Right atrium auricular region (tissue), 2 donors: Measurements from ENCODE around the gene DOK6. TPM values are rescaled to one million over a fixed set of nuclear protein-coding genes. Genes with fewer than 3 reads are reported as not detected.

ENCODE experiments used
- DNase-seq: peaks from one replicate; pipeline ENCODE4 v3.0.0-alpha.2; 2019; ENCODE audit warnings: low spot score
- H3K27ac ChIP-seq, 2 donors: fragments of 200-600 bp; sonication (generic); 1 replicate in 1 of 2; 2 replicates in 1 of 2; pipeline ENCODE4 v1.5.1; 2016 to 2019
- H3K27me3 ChIP-seq, 2 donors: fragments of 200-600 bp; sonication (generic); one replicate each; pipeline versions ENCODE4 v1.5.1 to v1.6.0; 2017 to 2019
- H3K36me3 ChIP-seq: fragments of 200-600 bp; sonication (generic); one replicate; pipeline ENCODE4 v1.5.1; 2016
- H3K4me1 ChIP-seq, 2 donors: fragments of 200-600 bp; sonication (generic); one replicate each; pipeline versions ENCODE4 v1.5.1 to v1.6.0; 2017 to 2019
- H3K4me3 ChIP-seq, 2 donors: fragments of 200-600 bp; sonication (generic); 1 replicate in 1 of 2; 2 replicates in 1 of 2; pipeline ENCODE4 v1.5.1; 2017 to 2019; ENCODE audit warnings: mild to moderate bottlenecking in 1 of 2, moderate library complexity in 1 of 2
- H3K9me3 ChIP-seq, 2 donors: fragments of 200-600 bp; sonication (generic); one replicate each; pipeline ENCODE4 v1.5.1; 2019
- total RNA-seq, 2 donors: library from RNA; depleted of rRNA; stranded (reverse); fragments of >200 nt; gene quantifications; one replicate each; pipeline ENCODE4 v1.1.0, GENCODE V29; 2016
- TF ChIP-seq, protein P1 (sequence below), 2 donors: fragments of 200-600 bp; sonication (generic); IDR thresholded peaks; one replicate each; pipeline ENCODE4 v1.5.1; 2019; ENCODE audit warnings: antibody characterized with exemption in 2 of 2

Gene DOK6
- total RNA-seq, 2 donors from 2014 or later: 2.0 to 5.7 TPM

DNA sequence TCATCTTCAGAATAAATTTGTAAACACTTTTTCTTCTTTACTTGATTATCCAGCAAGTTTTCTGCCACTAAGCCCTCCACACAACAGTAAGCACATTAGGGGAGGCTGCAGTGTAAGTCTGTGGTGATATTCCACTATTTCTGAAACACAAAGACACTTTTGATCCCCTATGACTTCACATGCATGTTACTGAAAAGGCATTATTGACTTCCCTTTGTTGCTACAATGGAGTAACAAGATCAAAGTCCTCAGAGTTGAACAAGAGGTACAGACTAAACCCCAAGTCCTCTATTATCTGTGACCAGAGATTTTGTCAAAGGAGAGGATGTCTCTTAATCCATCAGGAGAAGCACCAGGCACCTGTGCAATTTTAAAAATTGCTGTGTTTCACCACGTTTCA lies 389.1 kb downstream of the DOK6 start:
- TF ChIP-seq, protein P1, sequence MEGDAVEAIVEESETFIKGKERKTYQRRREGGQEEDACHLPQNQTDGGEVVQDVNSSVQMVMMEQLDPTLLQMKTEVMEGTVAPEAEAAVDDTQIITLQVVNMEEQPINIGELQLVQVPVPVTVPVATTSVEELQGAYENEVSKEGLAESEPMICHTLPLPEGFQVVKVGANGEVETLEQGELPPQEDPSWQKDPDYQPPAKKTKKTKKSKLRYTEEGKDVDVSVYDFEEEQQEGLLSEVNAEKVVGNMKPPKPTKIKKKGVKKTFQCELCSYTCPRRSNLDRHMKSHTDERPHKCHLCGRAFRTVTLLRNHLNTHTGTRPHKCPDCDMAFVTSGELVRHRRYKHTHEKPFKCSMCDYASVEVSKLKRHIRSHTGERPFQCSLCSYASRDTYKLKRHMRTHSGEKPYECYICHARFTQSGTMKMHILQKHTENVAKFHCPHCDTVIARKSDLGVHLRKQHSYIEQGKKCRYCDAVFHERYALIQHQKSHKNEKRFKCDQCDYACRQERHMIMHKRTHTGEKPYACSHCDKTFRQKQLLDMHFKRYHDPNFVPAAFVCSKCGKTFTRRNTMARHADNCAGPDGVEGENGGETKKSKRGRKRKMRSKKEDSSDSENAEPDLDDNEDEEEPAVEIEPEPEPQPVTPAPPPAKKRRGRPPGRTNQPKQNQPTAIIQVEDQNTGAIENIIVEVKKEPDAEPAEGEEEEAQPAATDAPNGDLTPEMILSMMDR (IDR thresholded peaks at IDR 0.05): no peak

DNA sequence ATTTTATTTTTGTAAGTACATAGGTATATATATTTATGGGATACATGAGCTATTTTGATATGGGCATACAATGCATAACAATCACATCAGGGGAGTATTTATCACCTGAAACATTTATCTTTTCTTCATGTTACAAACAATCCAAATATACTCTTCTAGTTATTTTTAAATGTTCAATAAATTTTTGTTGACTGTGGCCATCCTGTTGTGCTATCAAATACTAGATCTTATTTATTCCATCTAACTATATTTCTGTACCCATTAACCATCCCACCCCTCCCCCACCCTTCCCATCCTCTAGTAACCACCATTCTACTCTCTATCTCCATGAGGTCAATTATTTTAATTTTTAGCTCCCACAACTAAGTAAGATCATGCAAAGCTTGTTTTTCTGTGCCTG lies 390.0 kb downstream of the DOK6 start:
- H3K4me3 ChIP-seq: no peak overlapping the region
- DNase-seq: no peak
- H3K36me3 ChIP-seq: no peaks in the 10 kb centered on the region
- no peak overlapping the region for H3K27ac ChIP-seq
- no peaks in the 10 kb centered on the region for H3K27me3 ChIP-seq
- H3K9me3 ChIP-seq: no peaks in the 10 kb centered on the region
- TF ChIP-seq, protein P1 (IDR thresholded peaks at IDR 0.05): no peak
- no peaks in the 10 kb centered on the region for H3K4me1 ChIP-seq

More for the DNA sequence above, 389.1 kb downstream of the DOK6 start:
- Histone ChIP-seq H3K27ac (no peak overlapping the region), H3K4me1 (no peaks in the 10 kb centered on the region), H3K9me3 (no peaks in the 10 kb centered on the region), H3K36me3 (no peaks in the 10 kb centered on the region), H3K27me3 (no peaks in the 10 kb centered on the region), H3K4me3 (no peak overlapping the region)
- DNase-seq: no peak

DNA sequence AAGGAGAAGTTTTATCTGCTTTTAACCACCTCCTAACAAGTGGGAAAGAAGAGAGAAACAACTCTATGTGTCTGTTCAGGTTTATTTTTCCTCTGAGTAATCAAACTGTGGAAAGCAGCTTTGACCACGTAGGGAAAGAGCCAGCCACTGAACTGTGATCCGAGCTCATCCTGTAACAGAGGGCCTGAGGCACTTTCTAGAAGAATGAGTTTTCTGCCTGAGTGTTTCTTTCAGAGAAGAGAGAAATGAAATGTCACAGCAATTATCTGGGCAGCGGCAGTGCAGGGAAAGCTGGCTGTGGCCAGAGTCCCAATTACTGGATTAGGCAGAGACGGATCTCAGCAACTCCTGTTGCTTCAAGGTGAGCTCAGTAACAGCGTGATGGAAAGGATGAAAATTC lies 395.1 kb downstream of the DOK6 start:
- TF ChIP-seq, protein P1 (IDR thresholded peaks at IDR 0.05): no peak
- Histone ChIP-seq H3K9me3 (no peaks in the 10 kb centered on the region), H3K36me3 (no peaks in the 10 kb centered on the region), H3K4me1 (no peaks in the 10 kb centered on the region), H3K4me3 (no peak overlapping the region), H3K27ac (no peak overlapping the region), H3K27me3 (no peaks in the 10 kb centered on the region)
- DNase-seq: no peak

DNA sequence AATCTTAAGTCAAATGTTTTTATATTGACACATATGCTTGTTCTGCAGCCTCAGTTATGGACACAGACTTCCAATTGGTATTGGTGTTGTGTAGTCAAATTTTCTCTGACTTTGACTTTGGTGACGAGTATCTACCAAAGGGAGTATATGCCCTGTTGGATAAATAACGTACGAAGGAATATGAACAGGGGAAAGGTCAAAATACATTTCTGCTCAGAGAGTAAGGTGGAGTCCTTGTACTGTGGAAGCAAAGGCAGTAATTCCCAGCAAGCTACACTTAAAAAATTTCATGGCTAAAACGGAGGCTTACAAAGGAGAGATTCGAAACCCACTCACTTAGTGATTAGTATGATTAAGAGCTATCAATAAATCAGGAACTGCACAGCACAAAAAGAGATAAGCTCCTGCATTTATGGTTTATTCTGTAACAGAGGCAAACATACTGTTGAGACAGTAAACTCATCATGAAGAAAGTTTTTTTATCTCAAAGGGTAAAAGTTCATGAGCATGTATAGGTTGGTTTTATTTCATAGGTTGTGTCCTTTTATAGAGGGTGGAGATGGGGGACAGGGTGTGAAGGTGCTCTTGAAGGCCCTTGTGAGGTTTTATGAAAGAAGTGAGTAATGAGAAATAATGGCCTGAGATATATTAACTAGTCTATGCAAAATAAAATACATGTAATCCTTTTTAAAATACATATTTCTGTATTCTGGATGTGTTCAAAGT lies 404.3 kb downstream of the DOK6 start:
- peaks cover 0 to 2% of the 10 kb centered on the region in 2 donors for H3K9me3 ChIP-seq
- H3K4me1 ChIP-seq: no peaks in the 10 kb centered on the region
- TF ChIP-seq, protein P1 (IDR thresholded peaks at IDR 0.05): no peak
- no peak overlapping the region for H3K4me3 ChIP-seq
- DNase-seq: no peak
- H3K27ac ChIP-seq: no peak overlapping the region
- no peaks in the 10 kb centered on the region for H3K36me3 ChIP-seq
- no peaks in the 10 kb centered on the region for H3K27me3 ChIP-seq

DNA sequence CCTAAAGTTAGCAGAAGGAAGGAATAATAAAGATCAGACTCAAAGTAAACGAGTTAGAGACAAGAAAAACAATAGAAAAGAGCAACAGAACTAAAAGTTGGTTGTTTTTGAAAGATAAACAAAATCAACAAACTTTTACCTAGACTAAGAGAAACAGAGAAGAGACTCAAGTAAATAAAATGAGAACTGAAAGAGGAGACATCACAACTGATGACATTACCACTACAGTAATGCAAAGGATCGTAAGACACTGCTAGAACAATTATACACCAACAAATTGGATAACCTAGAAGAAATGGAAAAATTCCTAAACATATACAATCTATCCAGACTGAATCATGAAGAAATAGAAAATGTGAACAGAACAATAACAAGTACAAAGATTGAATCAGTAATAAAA lies 407.7 kb downstream of the DOK6 start:
- TF ChIP-seq, protein P1 (IDR thresholded peaks at IDR 0.05): no peak

DNA sequence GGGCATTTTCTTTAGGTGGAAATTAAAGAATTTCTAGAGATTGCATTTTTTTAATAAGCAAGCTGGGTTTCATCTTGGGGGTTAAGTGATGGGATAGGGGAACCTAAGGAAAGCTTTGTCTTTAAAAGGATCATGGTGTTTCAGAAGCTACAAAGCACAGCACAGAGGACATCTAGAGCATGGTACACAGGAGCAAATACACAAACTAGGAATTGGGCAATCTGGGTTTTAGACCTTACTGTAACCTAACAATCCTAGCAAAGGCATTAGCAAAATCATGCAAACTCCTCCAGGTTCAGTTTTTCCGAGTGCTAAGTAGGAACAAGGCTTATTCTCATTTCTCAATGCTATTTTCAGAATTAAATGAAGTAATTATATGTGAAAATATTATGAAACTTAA lies 412.9 kb downstream of the DOK6 start:
- no peak overlapping the region for H3K4me3 ChIP-seq
- H3K4me1 ChIP-seq: no peaks in the 10 kb centered on the region
- TF ChIP-seq, protein P1 (IDR thresholded peaks at IDR 0.05): no peak
- H3K9me3 ChIP-seq: peaks cover 0 to 3% of the 10 kb centered on the region in 2 donors
- no peaks in the 10 kb centered on the region for H3K27me3 ChIP-seq
- H3K36me3 ChIP-seq: no peaks in the 10 kb centered on the region
- H3K27ac ChIP-seq: no peak overlapping the region
- DNase-seq: no peak

More for the DNA sequence above, 407.7 kb downstream of the DOK6 start:
- H3K9me3 ChIP-seq: peaks cover 0 to 3% of the 10 kb centered on the region in 2 donors
- no peaks in the 10 kb centered on the region for H3K36me3 ChIP-seq
- H3K4me1 ChIP-seq: no peaks in the 10 kb centered on the region
- H3K4me3 ChIP-seq: no peak overlapping the region
- DNase-seq: no peak
- H3K27me3 ChIP-seq: no peaks in the 10 kb centered on the region
- H3K27ac ChIP-seq: no peak overlapping the region
